Liver (tissue), 9 donors: ENCODE results near the gene CRHR2. TPM values are rescaled to one million over a fixed set of nuclear protein-coding genes. Genes with fewer than 3 reads are reported as not detected.

Experiments
- DNase-seq: peaks from one replicate; pipeline ENCODE4 v3.0.0-alpha.2; 2017; ENCODE audit warnings: low spot score
- H3K27ac ChIP-seq, 2 donors: one replicate each; pipeline ENCODE4 v1.7.0; 2013; ENCODE audit warnings: inconsistent platforms in 2 of 2, low read length in 2 of 2, control low read depth in 1 of 2, low read depth in 1 of 2, mild to moderate bottlenecking in 1 of 2
- H3K27me3 ChIP-seq, 4 donors: one replicate each; pipeline versions ENCODE4 v1.6.1 to v1.7.0; 2013; ENCODE audit warnings: low read length in 3 of 4, inconsistent platforms in 1 of 4, mild to moderate bottlenecking in 1 of 4, moderate library complexity in 1 of 4; ENCODE audit not compliant: control insufficient read depth in 4 of 4, insufficient read depth in 4 of 4
- H3K36me3 ChIP-seq, 4 donors: one replicate each; pipeline versions ENCODE4 v1.6.1 to v1.7.0; 2013; ENCODE audit warnings: low read length in 3 of 4, mild to moderate bottlenecking in 3 of 4, low read depth in 1 of 4, moderate library complexity in 1 of 4; ENCODE audit not compliant: control insufficient read depth in 4 of 4, insufficient read depth in 3 of 4
- H3K4me1 ChIP-seq, 4 donors: one replicate each; pipeline versions ENCODE4 v1.6.1 to v1.7.0; 2013; ENCODE audit warnings: low read length in 3 of 4, mild to moderate bottlenecking in 3 of 4, moderate library complexity in 1 of 4; ENCODE audit not compliant: control insufficient read depth in 4 of 4, insufficient read depth in 4 of 4
- H3K4me3 ChIP-seq, 3 donors: one replicate each; pipeline versions ENCODE4 v1.6.1 to v1.7.0; 2013; ENCODE audit warnings: low read length in 3 of 3, control low read depth in 1 of 3, low read depth in 1 of 3, mild to moderate bottlenecking in 1 of 3
- H3K9ac ChIP-seq, 2 donors: one replicate each; pipeline ENCODE4 v1.7.0; 2013; ENCODE audit warnings: low read length in 2 of 2, mild to moderate bottlenecking in 2 of 2, moderate library complexity in 2 of 2, control low read depth in 1 of 2, low read depth in 1 of 2
- H3K9me3 ChIP-seq, 4 donors: one replicate each; pipeline versions ENCODE4 v1.6.1 to v1.7.0; 2013; ENCODE audit warnings: low read length in 3 of 4; ENCODE audit not compliant: control insufficient read depth in 4 of 4
- ATF3 ChIP-seq: IDR thresholded peaks from 2 replicates; pipeline ENCODE4 v1.6.1; 2016; ENCODE audit warnings: antibody characterized with exemption
- CTCF ChIP-seq: fragments of 150-350 bp; IDR thresholded peaks from 2 replicates; pipeline ENCODE4 v1.5.1; 2017; ENCODE audit warnings: improper control_type of control experiment, low read depth, low read length; ENCODE audit not compliant: missing input control
- EGR1 ChIP-seq, 2 donors: IDR thresholded peaks; 2 replicates each; pipeline ENCODE4 v1.6.1; 2016 to 2018; ENCODE audit warnings: antibody characterized with exemption in 2 of 2, low read depth in 2 of 2
- FOXA1 ChIP-seq: IDR thresholded peaks from 2 replicates; pipeline ENCODE4 v1.6.1; 2016; ENCODE audit warnings: antibody characterized with exemption
- FOXA2 ChIP-seq: IDR thresholded peaks from 2 replicates; pipeline ENCODE4 v1.6.1; 2016; ENCODE audit warnings: antibody characterized with exemption
- HNF4A ChIP-seq, 2 donors: conservative IDR thresholded peaks; 2 replicates each; pipeline ENCODE4 v1.6.1; 2016; ENCODE audit warnings: antibody characterized with exemption in 2 of 2, mild to moderate bottlenecking in 2 of 2
- HNF4G ChIP-seq: IDR thresholded peaks from 2 replicates; pipeline ENCODE4 v1.6.1; 2016; ENCODE audit warnings: antibody characterized with exemption
- JUND ChIP-seq, 2 donors: IDR thresholded peaks; 2 replicates each; pipeline ENCODE4 v1.6.1; 2016; ENCODE audit warnings: antibody characterized with exemption in 2 of 2
- NR2F2 ChIP-seq: IDR thresholded peaks from 2 replicates; pipeline ENCODE4 v1.6.1; 2016; ENCODE audit warnings: antibody characterized with exemption
- RXRA ChIP-seq, 2 donors: IDR thresholded peaks; 2 replicates each; pipeline ENCODE4 v1.6.1; 2017 to 2018; ENCODE audit warnings: antibody characterized with exemption in 2 of 2, mild to moderate bottlenecking in 1 of 2
- SP1 ChIP-seq: IDR thresholded peaks from 2 replicates; pipeline ENCODE4 v1.6.1; 2018; ENCODE audit warnings: antibody characterized with exemption, mild to moderate bottlenecking
- TAF1 ChIP-seq: conservative IDR thresholded peaks from 2 replicates; pipeline ENCODE4 v1.6.1; 2016; ENCODE audit warnings: antibody characterized with exemption, mild to moderate bottlenecking
- WGBS: extraction: QIAGEN DNeasy Blood & Tissue Kit; methylation state at CpG from one replicate; pipeline ENCODE4 v1.1.7; 2013; 5-methylcytosine and 5-hydroxymethylcytosine counted together
- polyA plus RNA-seq, 2 donors: library from polyadenylated mRNA; stranded (reverse) in 1 of 2; unstranded in 1 of 2; fragments of 200-250 nt in 1 of 2; fragments of >200 nt in 1 of 2; fragmentation: Nextera tagmentation in 1 of 2; extraction: Ambion mirVana in 1 of 2; gene quantifications; one replicate each; pipeline versions ENCODE4 v1.2.1 to v1.2.3, GENCODE V29; 2013 to 2015
- total RNA-seq, 2 donors: library from RNA; depleted of rRNA; stranded (reverse); fragments of >200 nt; gene quantifications; one replicate each; pipeline ENCODE4 v1.2.3, GENCODE V29; 2014
- TF ChIP-seq, protein P1 (sequence below): IDR thresholded peaks from 2 replicates; pipeline ENCODE4 v1.6.1; 2016; ENCODE audit warnings: antibody characterized with exemption, mild to moderate bottlenecking
- TF ChIP-seq, protein P2 (sequence below): IDR thresholded peaks from 2 replicates; pipeline ENCODE4 v1.6.1; 2016; ENCODE audit warnings: antibody characterized with exemption
- TF ChIP-seq, protein P3 (sequence below): IDR thresholded peaks from 2 replicates; pipeline ENCODE4 v1.6.1; 2016; ENCODE audit warnings: antibody characterized with exemption
- donor health status: healthy.
- donor health status: healthy.
- donor health status: healthy.
- donor health status: healthy.
- donor health status: healthy.

Gene CRHR2
- total and polyA plus RNA-seq, 4 donors = not detected

DNA sequence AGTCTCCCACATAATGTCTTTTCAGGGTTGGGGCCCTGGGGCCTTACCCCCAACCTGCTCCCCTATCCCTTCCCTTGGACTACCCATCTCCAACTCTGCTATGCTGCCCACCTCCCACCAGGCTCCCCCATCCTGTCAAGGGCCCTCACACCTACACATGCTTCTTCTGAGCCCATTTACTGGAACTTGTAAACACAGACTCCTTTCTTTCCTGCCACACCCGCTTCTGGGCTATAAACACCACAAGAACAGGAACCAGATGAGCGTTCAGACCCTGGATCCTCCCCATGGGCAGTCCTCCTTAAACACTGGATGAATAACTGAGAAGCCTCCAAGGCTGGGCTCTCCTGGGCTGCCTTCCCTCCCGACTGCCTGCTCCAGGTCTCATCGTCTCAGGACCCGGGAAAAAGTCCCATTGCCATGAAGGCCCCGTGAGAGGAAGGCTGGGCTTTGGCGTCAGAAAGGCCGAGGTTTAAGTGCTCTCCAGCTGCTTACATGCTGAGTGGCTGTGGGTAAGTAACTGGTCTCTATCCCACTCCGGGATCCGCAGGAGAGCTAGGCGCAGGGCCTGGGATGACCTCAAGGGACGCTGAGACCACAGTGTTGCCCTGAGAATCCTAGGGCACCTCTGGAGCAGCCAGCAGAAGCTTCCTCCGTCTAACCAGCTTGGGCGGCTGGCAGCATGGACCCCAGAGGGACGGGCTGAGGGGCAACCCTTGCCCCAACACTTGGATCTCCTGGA is 15.6 kb upstream of the CRHR2 start:
- Histone ChIP-seq H3K4me1 (no peaks in the 10 kb centered on the region), H3K27ac (no peak overlapping the region), H3K36me3 (no peaks in the 10 kb centered on the region), H3K27me3 (no peaks in the 10 kb centered on the region), H3K4me3 (no peak overlapping the region), H3K9ac (no peak overlapping the region), H3K9me3 (no peaks in the 10 kb centered on the region)
- 84% methylated on average over 15 of the region's 15 CpGs for WGBS
- TF ChIP-seq, protein P1, sequence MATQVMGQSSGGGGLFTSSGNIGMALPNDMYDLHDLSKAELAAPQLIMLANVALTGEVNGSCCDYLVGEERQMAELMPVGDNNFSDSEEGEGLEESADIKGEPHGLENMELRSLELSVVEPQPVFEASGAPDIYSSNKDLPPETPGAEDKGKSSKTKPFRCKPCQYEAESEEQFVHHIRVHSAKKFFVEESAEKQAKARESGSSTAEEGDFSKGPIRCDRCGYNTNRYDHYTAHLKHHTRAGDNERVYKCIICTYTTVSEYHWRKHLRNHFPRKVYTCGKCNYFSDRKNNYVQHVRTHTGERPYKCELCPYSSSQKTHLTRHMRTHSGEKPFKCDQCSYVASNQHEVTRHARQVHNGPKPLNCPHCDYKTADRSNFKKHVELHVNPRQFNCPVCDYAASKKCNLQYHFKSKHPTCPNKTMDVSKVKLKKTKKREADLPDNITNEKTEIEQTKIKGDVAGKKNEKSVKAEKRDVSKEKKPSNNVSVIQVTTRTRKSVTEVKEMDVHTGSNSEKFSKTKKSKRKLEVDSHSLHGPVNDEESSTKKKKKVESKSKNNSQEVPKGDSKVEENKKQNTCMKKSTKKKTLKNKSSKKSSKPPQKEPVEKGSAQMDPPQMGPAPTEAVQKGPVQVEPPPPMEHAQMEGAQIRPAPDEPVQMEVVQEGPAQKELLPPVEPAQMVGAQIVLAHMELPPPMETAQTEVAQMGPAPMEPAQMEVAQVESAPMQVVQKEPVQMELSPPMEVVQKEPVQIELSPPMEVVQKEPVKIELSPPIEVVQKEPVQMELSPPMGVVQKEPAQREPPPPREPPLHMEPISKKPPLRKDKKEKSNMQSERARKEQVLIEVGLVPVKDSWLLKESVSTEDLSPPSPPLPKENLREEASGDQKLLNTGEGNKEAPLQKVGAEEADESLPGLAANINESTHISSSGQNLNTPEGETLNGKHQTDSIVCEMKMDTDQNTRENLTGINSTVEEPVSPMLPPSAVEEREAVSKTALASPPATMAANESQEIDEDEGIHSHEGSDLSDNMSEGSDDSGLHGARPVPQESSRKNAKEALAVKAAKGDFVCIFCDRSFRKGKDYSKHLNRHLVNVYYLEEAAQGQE = no peak
- no peak for TF ChIP-seq SP1
- no peak for DNase-seq

DNA sequence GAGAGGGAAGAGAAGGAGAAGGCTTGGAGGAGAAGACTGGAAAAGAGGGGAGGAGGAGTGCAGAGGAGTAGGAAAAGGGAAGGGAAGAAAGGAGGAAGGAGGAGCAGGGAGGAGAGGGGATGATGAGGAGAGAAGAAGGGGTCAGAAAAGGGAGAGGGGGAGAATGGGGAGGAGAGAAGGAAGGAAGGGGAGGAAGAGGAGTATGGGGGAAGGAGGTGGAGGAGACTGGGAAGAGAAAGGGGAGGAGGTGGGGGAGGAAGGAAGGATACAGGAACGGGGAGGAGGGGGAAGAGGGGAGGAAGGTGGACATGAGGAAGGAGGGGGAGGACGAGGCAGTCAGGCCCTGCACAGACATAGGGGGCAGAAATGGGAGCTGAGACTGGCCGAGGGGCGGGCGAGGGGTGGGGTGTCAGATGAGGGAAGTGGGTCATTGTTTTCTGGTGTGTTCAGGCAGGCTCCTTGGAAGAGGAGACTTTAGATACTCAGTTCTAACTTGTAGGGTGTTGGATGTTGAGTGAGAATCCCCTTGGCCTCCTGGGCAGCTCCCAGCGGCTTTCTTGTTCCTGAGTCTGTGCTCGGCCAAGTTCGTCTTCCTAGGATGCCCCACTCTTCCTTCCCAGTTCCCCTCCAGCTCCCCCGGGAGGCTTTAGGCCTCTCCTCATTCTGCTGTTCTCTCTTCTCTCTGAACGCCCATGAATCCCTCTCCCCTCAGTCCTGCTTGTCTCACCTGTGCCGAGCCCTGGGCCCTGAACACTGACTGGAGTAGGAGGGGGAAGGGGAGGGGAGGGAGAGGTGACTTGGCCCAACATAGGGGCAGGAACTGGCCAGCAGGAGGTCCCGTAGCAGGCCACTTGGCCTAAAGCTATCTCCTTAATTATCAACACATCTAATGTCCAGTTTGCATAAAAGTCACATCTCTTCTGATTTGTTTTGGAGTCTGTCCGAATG is 12.8 kb upstream of the CRHR2 start:
- H3K9me3 ChIP-seq = no peaks in the 10 kb centered on the region
- no peak overlapping the region for H3K4me3 ChIP-seq
- WGBS = 86% methylated on average over 13 of the region's 13 CpGs
- H3K4me1 ChIP-seq = no peaks in the 10 kb centered on the region
- DNase-seq = no peak
- H3K9ac ChIP-seq = no peak overlapping the region
- H3K36me3 ChIP-seq = no peaks in the 10 kb centered on the region
- H3K27ac ChIP-seq = no peak overlapping the region
- TF ChIP-seq, protein P2, sequence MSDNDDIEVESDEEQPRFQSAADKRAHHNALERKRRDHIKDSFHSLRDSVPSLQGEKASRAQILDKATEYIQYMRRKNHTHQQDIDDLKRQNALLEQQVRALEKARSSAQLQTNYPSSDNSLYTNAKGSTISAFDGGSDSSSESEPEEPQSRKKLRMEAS = no peak
- TF ChIP-seq NR2F2 (no peak), EGR1 (IDR thresholded peaks at IDR 0.05; ENCODE audit: low read depth in 2 of 2) (no peak), CTCF (no peak), ATF3 (no peak), HNF4A (conservative IDR thresholded peaks at IDR 0.05) (no peak), FOXA2 (no peak), HNF4G (no peak), TAF1 (no peak), JUND (IDR thresholded peaks at IDR 0.05) (no peak), FOXA1 (no peak), RXRA (IDR thresholded peaks at IDR 0.05) (no peak)
- TF ChIP-seq, protein P3, sequence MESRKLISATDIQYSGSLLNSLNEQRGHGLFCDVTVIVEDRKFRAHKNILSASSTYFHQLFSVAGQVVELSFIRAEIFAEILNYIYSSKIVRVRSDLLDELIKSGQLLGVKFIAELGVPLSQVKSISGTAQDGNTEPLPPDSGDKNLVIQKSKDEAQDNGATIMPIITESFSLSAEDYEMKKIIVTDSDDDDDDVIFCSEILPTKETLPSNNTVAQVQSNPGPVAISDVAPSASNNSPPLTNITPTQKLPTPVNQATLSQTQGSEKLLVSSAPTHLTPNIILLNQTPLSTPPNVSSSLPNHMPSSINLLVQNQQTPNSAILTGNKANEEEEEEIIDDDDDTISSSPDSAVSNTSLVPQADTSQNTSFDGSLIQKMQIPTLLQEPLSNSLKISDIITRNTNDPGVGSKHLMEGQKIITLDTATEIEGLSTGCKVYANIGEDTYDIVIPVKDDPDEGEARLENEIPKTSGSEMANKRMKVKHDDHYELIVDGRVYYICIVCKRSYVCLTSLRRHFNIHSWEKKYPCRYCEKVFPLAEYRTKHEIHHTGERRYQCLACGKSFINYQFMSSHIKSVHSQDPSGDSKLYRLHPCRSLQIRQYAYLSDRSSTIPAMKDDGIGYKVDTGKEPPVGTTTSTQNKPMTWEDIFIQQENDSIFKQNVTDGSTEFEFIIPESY = no peak
- no peaks in the 10 kb centered on the region for H3K27me3 ChIP-seq
